Natural killer cell (primary cell): Measurements from ENCODE around the gene AIP. TPM values are rescaled to one million over a fixed set of nuclear protein-coding genes. Genes with fewer than 3 reads are reported as not detected.

Experiments used
- ATAC-seq, 3 donors: fragments of 150-1000 bp in 2 of 3; fragments of 200-7000 bp in 1 of 3; cut with Tn5 transposase; 1 replicate in 1 of 3; 2 replicates in 2 of 3; pipeline ENCODE4 v1.10.0; 2021; ENCODE audit warnings: mild to moderate bottlenecking in 2 of 3, moderate library complexity in 2 of 3
- DNase-seq, 2 donors: peaks; one replicate each; pipeline versions ENCODE4 v3.0.0 to v3.0.0-alpha.2; 2013 to 2021; ENCODE audit warnings: mixed read lengths in 1 of 2
- H3K27ac ChIP-seq: one replicate; pipeline ENCODE4 v1.5.1; 2013; ENCODE audit warnings: mild to moderate bottlenecking, low read length
- H3K27me3 ChIP-seq: one replicate; pipeline ENCODE4 v1.6.1; 2013; ENCODE audit warnings: low read length; ENCODE audit not compliant: control insufficient read depth, insufficient read depth
- H3K36me3 ChIP-seq: one replicate; pipeline ENCODE4 v1.6.1; 2013; ENCODE audit warnings: low read length; ENCODE audit not compliant: control insufficient read depth, insufficient read depth
- H3K4me1 ChIP-seq: one replicate; pipeline ENCODE4 v1.6.1; 2013; ENCODE audit warnings: low read length; ENCODE audit not compliant: control insufficient read depth, insufficient read depth
- H3K4me3 ChIP-seq: one replicate; pipeline ENCODE4 v1.5.1; 2013; ENCODE audit warnings: low read length
- H3K9me3 ChIP-seq: one replicate; pipeline ENCODE4 v1.6.1; 2013; ENCODE audit warnings: low read length; ENCODE audit not compliant: control insufficient read depth, insufficient read depth
- H3K27ac Mint-ChIP-seq, 2 donors: one replicate each; pipeline ENCODE4 v1.8.0; 2022; ENCODE audit warnings: mild to moderate bottlenecking in 2 of 2, mixed read lengths in 2 of 2, moderate library complexity in 1 of 2
- H3K27me3 Mint-ChIP-seq, 2 donors: one replicate each; pipeline ENCODE4 v1.8.0; 2022; ENCODE audit warnings: low read depth in 2 of 2, mixed read lengths in 2 of 2
- H3K36me3 Mint-ChIP-seq: one replicate; pipeline ENCODE4 v1.8.0; 2022; ENCODE audit warnings: mixed read lengths
- H3K4me1 Mint-ChIP-seq, 2 donors: one replicate each; pipeline ENCODE4 v1.8.0; 2022; ENCODE audit warnings: mixed read lengths in 2 of 2
- H3K4me3 Mint-ChIP-seq: one replicate; pipeline ENCODE4 v1.8.0; 2022; ENCODE audit warnings: mild to moderate bottlenecking, moderate library complexity, mixed read lengths
- H3K9me3 Mint-ChIP-seq, 2 donors: one replicate each; pipeline ENCODE4 v1.8.0; 2022; ENCODE audit warnings: mixed read lengths in 2 of 2
- WGBS: methylation state at CpG from one replicate; pipeline ENCODE4 v1.1.7; 2013; ENCODE audit warnings: missing lambda C conversion rate; ENCODE audit not compliant: insufficient coverage; 5-methylcytosine and 5-hydroxymethylcytosine counted together
- intact Hi-C: fragments of 100-400 bp; cut with micrococcal nuclease; formaldehyde crosslinking; loops from one replicate; pipeline ENCODE4 v1.14.2; 2022
- total RNA-seq, 4 donors: library from RNA; stranded (reverse); fragments of 120-200 nt in 1 of 4; gene quantifications; one replicate each; pipeline versions ENCODE4 v1.2.3 to v1.2.4, GENCODE V29; 2013 to 2022
- TF ChIP-seq, protein P1 (sequence below): fragments of 200-600 bp; IDR thresholded peaks from one replicate; pipeline ENCODE4 v1.8.0; 2022; ENCODE audit warnings: antibody characterized with exemption

AIP gene
- total RNA-seq, 3 donors from 2014 or later (not counting 1 experiment from before 2014, with no cell fraction given): 93.3 to 113 (median 98.1) TPM

DNA sequence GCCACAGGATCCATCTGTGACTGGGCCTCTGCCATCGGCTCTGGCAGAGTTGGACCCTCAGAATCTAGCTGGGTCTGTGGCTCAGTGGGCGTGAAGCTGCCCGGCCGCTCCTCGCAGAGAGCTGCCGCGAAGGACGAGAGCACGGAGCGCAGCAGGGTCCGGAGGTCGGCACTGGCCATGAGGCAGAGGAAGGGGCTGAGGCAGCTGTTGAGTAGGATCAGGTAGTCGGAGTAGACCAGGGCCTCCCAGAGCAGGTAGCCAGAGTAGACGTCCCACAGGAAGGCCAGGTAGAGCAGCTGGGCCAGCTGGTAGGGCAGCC is 31.2 kb upstream of the AIP start:
- TF ChIP-seq, protein P1, sequence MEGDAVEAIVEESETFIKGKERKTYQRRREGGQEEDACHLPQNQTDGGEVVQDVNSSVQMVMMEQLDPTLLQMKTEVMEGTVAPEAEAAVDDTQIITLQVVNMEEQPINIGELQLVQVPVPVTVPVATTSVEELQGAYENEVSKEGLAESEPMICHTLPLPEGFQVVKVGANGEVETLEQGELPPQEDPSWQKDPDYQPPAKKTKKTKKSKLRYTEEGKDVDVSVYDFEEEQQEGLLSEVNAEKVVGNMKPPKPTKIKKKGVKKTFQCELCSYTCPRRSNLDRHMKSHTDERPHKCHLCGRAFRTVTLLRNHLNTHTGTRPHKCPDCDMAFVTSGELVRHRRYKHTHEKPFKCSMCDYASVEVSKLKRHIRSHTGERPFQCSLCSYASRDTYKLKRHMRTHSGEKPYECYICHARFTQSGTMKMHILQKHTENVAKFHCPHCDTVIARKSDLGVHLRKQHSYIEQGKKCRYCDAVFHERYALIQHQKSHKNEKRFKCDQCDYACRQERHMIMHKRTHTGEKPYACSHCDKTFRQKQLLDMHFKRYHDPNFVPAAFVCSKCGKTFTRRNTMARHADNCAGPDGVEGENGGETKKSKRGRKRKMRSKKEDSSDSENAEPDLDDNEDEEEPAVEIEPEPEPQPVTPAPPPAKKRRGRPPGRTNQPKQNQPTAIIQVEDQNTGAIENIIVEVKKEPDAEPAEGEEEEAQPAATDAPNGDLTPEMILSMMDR: no peak
- DNase-seq (no peak), ATAC-seq (no peak)
- intact Hi-C loops: no loop called here
- Mint-ChIP-seq H3K36me3 (no peaks in the 10 kb centered on the region), H3K4me3 (no peak overlapping the region), H3K9me3 (no peaks in the 10 kb centered on the region), H3K27ac (no peak overlapping the region), H3K4me1 (peaks cover 0 to 13% of the 10 kb centered on the region in 2 donors), H3K27me3 (peaks cover 0 to 11% of the 10 kb centered on the region in 2 donors)
- Histone ChIP-seq H3K27me3 (no peaks in the 10 kb centered on the region), H3K36me3 (no peaks in the 10 kb centered on the region), H3K27ac (no peak overlapping the region), H3K4me1 (peaks cover 30% of the 10 kb centered on the region), H3K4me3 (no peak overlapping the region), H3K9me3 (no peaks in the 10 kb centered on the region)
- WGBS: 85% methylated on average over 14 of the region's 14 CpGs

DNA sequence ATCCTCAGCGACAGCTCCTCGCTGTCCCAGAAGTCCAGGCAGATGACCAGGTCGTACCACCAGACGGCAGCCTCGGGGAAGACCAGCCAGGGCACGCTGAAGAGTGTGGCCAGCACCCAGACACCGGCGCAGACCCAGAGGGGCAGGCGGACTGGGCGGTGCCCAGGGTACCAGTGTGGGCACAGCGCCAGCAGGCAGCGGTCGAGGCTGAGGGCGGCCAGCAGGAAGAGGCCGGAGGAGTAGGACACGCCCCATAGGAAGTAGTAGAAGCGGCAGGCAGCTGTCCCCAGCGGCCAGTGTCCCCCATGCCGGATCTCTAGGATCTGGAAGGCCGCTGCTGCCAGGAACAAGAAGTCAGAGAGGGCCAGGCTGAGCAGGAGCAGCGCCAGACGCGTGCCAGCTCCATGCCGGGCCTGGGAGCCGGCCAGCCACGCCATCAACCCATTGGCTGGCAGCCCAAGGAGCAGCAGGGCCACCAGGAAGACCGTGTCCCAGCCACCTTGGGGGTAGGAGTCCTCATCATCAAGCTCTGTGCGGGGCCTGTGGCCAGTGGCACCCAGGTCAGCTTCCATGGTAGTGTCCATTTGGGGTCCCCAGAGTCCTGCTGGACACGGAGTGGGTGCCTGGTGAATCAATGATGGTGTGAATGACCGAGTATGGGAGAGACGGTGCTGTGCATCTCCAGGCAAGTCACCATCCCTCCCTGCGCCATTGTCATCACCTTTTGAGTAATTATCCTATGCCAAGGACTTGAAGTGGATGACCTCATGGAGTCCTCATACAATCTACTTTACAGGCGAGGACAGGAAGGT is 30.5 kb upstream of the AIP start, which contains the start of gene GPR152:
GPR152 (minus strand) TSS at position 589 of the 812 bp plus-strand sequence; CDS start at position 584, 5 bp downstream.
- no peak within 1 kb of the TSS for H3K4me3 ChIP-seq
- no peak within 1 kb of the TSS for H3K27ac ChIP-seq
- no peak within 1 kb of the TSS for H3K4me3 Mint-ChIP-seq
- H3K27me3 Mint-ChIP-seq: peaks cover 0 to 11% of the 10 kb centered on the region in 2 donors
- peaks cover 0 to 13% of the 10 kb centered on the region in 2 donors for H3K4me1 Mint-ChIP-seq
- no peaks in the 10 kb centered on the region for H3K27me3 ChIP-seq
- no peak within 1 kb of the TSS for H3K27ac Mint-ChIP-seq
- TF ChIP-seq, protein P1: no peak
- H3K9me3 Mint-ChIP-seq: no peaks in the 10 kb centered on the region
- 92% methylated on average over 33 of the region's 33 CpGs for WGBS
- peaks cover 23% of the 10 kb centered on the region for H3K4me1 ChIP-seq
- intact Hi-C loops: no loop called here
- ATAC-seq: no peak
- no peaks in the 10 kb centered on the region for H3K36me3 ChIP-seq
- H3K9me3 ChIP-seq: no peaks in the 10 kb centered on the region
- no peaks in the 10 kb centered on the region for H3K36me3 Mint-ChIP-seq
- DNase-seq: no peak

DNA sequence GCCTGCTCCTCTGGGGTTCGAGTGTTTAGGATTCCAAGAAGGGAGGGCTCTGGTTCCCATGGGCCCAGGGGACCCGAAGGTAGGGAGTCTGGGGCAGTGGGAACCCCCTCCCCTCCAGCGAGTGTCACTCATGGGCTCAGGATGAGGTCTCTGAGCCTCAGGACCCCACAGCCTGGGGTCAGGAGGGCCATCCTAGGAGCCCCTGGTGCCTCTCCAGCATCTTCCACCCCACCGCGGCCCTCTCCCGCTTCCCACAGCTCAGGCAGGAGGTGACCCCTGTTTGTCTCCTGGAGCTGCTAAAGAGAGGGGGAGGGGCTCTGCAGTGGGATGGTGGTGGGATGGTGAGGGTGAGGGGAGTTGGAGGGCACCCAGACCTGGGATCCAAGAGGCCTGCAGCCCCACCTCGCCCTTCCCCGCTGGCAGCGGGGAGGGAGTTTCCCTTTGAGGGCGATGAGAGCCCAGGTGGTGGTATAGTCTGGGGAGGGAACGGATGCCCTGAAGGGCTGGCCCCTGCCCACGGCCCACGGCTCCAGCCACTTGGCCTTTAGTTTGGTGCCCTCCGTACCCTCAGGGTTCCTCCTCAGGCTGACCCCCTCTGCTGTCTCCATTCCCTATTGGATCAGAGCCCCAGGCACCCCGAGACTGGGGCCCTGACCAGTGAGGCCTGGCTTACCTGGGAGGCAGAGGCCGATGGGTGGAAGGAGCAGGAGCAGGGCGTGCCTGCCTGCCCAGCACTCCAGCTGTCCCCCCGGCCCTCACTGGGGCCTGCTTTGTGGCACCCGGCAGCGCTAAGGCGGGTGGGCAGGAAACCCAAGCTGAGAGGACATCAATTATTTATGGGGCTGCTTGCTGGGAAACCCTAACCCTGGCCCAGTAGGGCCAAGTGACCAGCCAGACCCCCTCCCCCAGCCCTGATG is 28.8 kb upstream of the AIP start:
- H3K27ac Mint-ChIP-seq: no peak overlapping the region

More for the DNA sequence above, 28.8 kb upstream of the AIP start:
- Mint-ChIP-seq H3K36me3 (no peaks in the 10 kb centered on the region), H3K4me3 (no peak overlapping the region), H3K4me1 (peaks cover 0 to 13% of the 10 kb centered on the region in 2 donors), H3K9me3 (no peaks in the 10 kb centered on the region), H3K27me3 (peaks cover 0 to 11% of the 10 kb centered on the region in 2 donors)
- H3K4me3 ChIP-seq: no peak overlapping the region
- H3K36me3 ChIP-seq: no peaks in the 10 kb centered on the region
- no peak for ATAC-seq
- TF ChIP-seq, protein P1: no peak
- no peaks in the 10 kb centered on the region for H3K27me3 ChIP-seq
- H3K9me3 ChIP-seq: no peaks in the 10 kb centered on the region
- 84% methylated on average over 21 of the region's 21 CpGs for WGBS
- intact Hi-C loops: no loop called here
- no peak for DNase-seq
- no peak overlapping the region for H3K27ac ChIP-seq
- H3K4me1 ChIP-seq: peaks cover 27% of the 10 kb centered on the region
